ENCODE results near the gene SLC22A12.
"Not testable (repeated sequence)": the region's sequence is repeated elsewhere in the genome, so short reads cannot be mapped to it uniquely, and the experiment has no call there.

The SLC22A12 gene

DNA sequence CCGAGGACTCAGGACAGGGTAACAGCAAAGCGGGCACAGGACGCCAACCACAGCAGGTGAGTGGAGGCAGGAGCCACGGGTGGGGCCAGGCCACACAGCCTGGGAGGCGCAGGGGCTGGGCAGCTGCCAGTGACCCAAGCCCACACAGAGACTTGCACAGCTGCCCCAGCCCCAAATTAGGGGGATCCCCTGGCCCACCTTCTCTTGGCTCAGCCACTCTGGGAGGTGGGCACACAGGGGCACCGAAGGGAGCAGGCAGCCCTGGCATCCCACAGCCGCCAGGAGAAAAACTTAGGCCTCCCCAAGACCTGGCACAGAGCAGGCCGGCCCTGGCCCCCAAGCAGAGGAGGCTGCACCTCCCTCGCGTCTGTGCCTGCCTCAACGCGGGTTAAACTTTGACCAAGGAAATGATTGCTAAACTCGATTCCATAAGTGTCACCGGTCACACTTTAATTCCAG is at the start of gene SLC22A12:
TSS of gene SLC22A12 (plus strand) at position 458 of the 459 bp plus-strand sequence. CDS start 337 bp downstream, outside the sequence.
- DNase-seq = no peak

DNA sequence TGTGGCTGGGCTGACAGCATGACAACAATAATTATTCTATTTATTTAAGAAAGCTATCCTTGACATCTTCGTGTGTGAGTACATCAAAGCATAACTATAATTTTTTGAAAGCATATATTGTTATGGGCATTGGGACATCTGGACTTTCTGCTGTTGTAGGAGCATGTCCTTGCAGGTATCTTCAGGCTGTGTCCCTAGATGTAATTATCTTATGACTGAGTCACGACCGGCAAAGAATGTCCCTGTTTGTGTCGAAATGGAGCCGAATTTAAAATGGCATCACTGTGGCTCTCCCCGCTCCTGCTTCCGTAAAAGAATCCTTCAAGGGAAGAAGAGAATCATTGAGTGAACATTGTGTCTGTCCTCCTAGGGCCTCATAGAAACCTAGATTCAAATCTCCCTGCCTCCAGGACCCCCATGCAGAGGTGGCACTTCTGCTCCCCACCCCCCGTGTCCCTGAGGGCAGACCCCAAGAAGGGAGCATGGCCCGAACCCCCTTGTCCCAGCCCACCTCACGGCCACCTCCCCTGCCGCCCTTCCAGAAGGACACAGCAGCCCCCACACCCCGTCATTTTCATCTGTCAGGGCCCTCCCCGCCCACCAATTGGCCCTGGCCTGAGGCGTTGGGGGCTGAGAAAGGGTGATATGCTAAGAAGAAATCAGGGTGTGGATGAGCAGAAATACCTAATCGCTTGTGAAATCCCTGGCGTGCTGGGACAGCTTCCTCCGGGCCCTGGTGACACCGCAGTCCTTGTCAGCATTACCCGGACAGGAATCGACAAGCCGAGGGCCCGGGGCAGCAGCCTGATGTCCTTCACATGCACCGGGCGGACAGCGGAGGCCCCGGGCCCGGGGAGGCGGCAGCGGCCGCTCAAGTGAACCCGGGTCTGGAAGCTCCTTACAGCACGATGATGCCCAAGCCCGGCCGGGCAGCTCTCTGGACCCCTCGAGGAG is 48.6 kb upstream of the SLC22A12 start:
- no peak for DNase-seq

DNA sequence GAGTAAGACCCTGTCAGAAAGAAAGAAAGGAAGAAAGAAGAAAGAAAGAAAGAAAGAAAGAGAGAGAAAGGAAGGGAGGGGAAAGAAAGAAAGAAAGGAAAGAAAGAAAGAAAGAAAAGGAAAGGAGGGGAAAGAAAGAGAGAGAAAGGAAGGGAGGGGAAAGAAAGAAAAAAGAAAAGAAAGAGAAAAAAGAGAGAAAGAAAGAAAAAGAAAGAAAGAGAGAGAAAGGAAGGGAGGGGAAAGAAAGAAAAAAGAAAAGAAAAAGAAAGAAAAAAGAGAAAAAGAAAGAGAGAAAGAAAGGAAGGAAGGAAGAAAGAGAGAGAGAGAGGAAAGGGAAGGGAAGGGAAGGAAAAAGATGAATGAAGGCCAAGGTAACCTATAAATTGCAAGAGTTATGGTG is 47.2 kb upstream of the SLC22A12 start:
- no peak for DNase-seq

DNA sequence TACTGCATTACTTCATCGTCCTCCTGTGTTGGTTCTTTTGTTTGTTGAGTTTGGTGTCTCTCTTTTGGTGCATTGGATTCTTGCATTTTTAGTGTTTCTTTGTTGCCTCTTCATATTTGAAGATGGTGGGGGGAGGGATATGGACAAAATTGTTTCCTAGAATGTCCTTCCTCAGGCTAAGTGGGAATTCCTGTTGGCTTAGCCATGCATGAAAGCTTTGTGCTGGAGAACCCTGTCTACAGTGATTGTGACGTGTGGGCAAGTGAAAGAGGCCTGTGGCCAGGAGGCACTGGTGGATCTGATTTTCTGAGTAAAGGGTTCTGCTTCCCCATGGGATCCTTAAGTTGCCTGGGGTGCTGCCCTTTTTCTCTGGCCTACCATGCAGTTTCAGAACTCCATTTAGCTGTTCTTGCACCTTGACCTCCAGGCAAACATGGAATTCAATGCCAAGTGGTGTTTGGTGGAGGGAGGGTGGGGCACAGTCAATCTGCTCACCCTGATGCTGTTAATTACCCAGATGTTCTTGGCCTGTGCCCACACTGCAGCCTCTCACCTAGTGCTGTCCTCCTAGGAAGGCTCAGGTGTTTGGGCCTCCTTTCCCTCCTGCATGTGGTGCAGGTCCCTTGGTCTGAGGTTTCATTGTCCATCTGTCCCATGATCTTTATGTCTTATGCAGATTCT is 46.3 kb upstream of the SLC22A12 start:
- no peak for DNase-seq

DNA sequence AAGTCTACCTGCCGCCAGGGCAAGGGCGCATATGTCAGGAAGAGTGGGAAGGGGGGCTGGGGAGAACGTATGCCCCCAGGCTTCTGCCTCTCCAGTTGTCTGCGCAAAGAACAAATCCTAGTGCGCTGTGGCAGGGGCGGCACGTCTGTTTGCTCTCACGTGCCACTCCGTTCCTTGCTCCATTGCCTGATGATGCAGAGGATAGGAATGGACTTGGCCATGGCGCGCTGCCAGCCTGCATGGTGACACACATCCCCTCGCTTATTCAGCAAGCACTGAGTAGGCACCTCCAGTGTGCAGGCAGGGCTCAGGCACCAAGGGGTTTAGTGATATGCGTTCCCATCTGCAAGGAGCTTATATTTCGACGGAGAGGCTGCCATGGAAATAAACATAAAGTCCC is 45.4 kb upstream of the SLC22A12 start:
- no peak for DNase-seq

DNA sequence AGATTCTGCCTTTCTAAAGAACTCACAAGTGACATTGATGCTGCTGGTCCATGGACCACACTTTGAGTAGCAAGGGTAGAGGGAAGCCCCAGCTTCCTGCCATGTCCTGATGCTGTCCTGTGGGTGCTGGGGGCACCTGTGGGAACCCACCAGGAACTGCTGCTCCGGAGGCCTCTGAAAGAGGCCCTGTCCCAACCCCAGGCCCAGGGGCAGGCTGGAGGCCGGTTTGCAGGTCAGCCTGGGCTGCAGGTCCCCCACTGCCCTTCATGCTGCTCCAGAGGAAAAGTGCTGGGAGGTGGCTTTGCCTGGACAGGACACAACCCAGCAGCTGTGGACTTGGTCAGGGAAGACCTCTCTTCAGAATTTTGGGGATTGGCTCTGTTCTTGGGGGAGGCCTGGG is 44.8 kb upstream of the SLC22A12 start:
- no peak for DNase-seq

DNA sequence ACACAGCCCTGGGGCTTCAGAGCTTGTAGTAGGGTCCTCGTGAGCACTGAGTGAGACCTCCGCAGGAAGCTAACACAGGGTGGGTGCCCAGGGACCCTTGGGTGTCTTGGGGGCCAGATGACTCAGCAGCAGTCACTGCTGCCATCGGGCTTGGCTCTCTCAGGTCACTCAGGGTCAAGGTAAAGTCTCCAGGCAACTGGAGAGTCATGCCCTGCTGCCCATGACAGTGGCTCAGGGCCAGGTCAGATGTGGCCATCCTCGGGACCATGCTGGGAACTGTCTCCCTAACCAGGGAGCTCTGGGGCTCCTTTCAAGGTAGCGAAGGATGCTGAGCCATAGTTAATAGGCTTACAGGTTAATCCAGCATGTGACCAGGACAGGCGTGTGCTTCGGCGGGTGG is 44.4 kb upstream of the SLC22A12 start:
- DNase-seq = no peak

DNA sequence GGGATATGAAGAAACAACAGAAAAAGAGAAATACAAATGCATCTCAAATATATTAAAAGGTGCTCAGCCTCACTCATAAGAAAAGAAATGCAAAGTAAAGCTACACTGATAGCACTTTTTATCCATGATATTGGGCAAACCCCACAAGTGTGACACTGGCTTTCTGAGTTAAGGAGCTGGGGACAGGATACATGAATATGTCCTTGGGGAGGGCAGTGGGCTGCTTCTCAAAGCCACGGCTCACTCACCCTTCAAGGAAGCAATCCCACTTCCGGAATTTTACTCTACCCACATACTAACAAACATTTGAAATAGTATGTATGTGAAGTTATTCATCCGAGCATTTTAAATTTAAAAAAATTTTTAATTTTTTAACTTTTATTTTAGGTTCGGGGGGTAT is 41.1 kb upstream of the SLC22A12 start:
- DNase-seq = no peak

DNA sequence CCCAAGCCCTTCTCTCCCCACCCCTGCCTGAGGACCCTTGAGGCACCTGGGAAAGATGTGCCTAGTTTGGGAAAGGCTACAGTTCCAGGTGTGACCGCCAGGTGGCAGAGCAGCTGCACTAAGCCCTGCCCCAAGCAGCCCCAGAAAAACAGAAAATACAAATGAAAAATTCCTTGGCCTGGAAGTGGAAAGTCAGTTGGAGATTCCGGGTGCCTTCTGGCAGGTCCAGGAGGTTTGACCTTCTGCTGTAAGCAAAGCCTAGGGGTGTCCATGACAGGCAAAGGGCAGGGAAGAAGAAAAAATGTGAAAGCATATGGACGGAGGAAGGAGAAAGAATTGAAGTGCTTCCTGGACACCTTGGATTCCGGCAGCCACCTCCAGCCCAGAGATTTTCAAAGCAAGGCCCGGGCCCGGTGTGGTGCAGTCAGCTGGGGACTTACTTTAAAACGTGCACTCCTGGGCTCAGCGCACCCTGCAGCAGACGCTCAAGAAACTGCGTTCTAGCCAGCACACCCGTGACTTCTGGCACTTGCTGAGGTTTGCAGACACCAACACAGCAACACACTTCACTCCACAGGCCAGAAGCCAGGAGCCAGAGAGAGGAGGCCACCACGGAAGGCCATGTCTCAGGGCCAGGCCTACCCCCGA is 37.3 kb upstream of the SLC22A12 start:
- no peak for DNase-seq

DNA sequence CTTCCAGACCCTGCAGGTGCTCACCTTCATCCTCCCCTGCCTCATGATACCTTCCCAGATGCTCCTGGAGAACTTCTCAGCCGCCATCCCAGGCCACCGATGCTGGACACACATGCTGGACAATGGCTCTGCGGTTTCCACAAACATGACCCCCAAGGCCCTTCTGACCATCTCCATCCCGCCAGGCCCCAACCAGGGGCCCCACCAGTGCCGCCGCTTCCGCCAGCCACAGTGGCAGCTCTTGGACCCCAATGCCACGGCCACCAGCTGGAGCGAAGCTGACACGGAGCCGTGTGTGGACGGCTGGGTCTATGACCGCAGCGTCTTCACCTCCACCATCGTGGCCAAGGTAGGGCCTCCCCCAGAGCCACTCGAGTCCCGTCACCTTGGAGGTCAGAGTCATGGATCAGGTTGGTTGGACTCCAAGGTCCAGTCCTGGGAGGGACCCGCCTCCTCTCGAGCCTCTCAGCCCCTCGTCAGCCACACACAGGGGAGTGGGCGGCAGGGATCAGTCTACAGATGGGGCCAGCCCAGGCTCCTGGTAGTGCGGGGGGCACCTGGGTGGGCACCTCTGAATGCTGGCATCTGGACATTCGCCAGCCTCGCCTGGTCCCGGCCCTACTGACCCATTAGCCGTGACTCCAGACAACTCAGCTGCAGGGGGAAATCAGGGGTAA is 34.8 kb upstream of the SLC22A12 start:
- DNase-seq = no peak

DNA sequence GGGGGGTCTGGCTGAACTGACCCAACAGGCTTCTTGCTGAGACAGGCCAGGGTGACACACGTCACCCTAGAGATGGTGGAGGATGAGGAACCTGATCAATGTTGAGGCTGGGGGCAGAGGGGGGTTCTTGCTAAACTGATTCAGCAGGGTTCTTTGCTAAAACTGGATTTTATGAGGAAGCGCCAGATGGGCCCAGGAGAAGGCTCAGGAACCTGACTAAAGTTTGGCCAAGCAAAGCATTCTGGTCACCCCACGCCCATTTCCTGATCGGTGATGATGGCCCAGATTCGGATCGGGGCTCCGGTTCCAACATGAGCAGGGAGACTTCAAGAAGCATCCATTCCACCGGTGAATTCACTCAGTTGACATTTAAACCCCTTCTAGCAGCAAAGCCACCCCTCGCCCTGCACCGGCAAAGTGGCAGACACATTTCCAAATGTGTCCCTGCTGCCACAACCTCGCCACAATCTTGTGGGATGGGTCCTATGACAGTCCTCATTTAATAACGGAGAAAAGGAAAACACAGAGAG is 34.2 kb upstream of the SLC22A12 start:
- DNase-seq = no peak

DNA sequence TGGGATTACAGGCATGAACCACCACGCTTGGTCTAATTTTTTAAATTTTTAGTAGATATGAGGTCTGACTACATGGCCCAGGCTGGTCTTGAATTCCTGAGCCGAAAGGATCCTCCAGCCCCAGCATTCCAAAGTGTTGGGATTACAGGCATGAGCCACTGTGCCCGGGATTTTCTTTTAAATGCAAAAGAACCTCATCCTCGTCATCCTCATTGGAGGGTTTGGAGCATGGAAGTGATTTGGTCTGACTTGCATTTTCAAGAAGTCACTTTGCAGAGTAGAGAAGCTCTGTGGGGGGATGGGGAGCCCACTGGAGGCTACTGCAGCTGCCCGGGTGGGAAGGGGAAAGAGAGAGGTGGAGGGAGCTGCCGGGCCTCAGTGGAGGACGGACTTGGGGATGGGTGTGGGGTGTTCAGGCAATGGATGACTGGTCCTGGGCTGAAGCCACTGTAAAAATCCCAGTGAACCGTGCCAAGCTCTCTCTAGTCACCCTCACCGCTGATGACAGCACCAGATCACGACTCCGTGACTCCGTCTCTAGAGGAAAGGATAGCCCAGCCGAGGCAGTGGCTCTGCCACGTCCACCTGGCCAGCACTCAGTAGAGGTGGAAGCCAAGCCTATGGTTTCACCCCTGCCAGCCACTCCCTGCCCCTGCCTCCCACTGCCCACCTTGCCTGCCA is 32.8 kb upstream of the SLC22A12 start:
- no peak for DNase-seq

DNA sequence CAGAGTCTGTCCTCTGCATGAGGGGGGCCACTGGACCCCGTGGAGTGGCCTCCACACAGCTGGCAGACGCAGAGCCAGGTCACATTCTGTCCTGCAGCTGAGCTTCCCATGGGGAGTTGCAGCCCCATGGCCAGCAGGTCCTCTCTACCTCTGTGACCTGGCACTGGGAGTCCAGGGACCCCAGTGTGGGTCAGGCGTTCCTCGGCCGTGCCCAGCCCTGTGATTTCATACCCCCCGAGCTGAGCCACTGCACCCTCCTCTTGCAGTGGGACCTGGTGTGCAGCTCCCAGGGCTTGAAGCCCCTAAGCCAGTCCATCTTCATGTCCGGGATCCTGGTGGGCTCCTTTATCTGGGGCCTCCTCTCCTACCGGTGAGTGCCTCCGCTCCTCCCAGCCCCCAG is 32.2 kb upstream of the SLC22A12 start:
- DNase-seq = no peak

DNA sequence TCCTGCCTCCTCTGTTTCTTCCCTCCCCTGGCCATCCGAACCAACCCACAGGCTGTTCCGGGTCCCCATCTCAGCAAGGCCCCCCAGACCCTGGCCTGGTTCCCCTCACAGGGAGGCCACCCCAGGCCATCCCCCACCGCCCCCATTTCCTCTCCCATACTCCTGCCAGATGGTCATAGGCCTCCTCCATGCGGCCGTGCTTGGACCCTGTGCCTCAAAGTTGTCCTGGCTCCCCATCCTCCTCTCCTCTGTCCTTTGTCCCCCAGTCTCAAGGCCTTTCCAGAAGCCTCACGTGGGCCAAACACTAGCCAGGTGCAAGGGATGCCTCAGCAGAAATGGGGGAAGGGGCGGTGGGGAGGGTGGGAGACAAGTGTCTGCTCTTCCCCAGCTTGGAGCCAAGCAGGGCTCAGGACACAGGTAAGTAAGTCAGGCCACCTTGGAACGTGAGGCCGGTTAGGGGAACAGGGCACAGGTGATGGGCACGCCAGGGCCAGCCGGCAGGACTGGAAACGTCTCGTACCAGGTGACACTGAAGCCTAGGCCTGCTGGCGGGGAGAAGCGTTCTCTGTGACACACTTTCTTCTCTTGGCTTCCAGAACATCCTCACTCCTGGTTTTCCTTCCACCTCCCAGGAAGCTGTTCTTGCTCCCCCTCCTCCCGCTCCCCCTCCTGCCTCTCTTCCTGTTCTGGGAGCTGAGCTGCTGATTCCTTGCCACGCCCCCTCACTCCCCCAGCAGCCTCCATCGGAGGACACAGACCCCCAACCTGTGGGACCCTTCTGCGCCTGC is 31.5 kb upstream of the SLC22A12 start:
- DNase-seq = no peak

DNA sequence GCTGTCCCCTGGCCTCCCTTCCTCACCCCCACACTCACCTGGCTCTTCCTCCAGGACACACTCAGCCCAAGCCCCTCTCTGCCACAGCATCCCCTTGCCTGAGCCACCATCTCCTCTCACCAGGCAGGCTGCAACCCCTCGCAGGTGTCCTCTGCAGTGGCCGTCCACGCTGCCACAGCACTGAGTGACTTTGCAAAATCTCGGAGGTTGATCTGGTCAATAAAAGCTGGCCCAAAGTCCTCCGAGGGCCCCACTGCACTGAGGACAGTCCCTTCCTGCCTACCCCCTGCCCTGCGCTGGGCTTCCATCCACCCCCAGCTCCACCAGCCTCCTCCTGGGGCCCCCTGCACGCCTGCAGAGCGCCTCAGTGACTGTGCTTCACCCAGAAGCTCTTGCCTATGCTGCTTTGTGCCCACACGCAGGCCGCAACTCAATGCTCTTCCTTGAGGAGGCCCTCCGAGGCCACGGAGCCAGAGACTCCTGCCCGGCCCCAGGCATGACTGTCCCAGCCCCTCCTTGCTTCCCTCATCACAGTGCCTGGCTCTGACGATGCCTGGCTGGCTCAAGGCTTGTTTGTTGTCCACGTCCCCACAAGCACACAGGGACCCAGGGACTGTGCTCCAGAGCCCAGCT is 30.8 kb upstream of the SLC22A12 start:
- no peak for DNase-seq

DNA sequence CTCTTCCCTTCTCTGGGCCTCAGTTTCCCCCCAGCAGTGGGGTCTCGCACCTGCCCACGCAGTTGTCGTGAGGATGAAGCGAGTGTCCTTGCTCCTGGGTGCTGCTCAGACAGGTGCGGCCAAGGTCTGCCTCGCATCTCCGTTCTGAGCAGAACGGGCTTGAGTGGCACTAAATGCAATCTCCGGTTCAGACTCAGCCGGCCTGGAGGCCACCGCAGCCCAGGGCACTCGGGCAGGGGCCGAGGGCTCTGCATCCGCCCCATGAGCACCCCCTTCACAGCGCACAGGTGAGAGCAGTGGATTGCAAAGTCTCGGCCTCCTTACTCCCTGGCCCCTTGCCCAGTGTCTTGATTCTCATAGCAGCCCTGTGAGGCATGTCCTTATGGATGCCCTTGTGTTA is 30.1 kb upstream of the SLC22A12 start:
- no peak for DNase-seq

DNA sequence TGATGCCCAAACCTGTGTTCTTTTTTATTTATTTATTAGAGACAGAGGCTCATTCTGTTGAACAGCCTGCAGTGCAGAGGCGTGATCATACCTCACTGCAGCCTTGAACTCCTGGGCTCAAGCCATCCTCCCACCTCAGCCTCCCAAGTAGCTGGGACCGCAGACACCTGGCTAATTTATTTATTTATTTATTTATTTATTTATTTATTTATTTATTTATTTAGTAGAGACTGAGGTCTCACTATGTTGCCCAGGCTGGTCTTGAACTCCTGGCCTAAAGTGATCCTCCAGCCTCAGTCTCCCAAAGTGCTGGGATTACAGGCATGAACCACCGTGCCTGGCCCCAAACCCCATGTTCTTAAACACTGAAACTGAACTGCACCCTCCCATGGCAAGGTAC is 29.6 kb upstream of the SLC22A12 start:
- DNase-seq = not testable (repeated sequence)

DNA sequence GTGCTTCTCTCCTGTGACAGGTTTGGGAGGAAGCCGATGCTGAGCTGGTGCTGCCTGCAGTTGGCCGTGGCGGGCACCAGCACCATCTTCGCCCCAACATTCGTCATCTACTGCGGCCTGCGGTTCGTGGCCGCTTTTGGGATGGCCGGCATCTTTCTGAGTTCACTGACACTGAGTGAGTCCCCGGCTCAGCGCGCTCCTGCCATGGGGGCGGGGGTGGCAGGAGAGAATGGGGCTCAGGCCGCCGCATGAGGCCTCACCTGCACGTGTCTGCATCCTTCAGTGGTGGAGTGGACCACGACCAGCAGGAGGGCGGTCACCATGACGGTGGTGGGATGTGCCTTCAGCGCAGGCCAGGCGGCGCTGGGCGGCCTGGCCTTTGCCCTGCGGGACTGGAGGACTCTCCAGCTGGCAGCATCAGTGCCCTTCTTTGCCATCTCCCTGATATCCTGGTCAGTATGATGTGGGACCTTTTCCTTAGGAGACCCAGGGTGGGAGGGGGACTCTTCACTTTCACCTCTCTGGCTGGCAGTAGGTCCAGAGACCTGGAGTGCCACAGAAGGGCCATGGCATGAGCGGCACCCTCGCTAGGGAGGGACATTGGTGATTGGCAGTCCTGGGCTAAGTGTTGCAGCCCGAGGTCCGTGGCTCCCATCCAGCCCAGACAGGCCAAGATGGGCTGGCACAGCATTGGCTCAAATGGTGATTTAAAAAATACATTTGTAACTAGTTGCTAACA is 28.9 kb upstream of the SLC22A12 start:
- DNase-seq = no peak

DNA sequence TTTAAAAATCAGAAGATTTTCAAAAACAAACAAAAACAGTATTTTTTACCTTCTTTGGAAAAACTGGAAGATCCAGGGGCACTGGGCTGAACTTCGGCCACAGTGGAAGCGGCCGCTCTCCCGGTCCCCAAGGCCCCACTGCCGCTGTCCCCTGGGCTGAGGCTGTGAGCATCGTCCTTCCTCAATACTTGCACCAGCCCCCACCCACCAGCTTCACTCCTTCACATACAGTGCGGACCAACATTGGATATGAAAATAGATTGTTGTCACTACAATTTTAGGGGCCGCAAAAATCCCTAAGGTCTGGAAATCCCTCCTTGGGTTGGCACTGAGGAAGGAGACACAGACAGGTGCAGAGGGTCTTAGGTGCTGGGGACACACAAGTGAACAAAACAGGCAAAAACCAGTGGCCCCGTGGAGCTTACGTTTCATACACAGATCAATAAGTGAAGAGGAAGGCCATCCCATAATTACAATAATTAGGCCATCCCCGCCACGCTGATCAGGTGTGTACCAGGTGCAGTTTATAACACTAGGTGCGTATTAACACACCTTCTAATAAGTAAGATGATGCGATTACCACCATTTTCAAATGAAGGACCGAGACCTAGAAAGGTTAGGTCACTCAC is 28.2 kb upstream of the SLC22A12 start:
- no peak for DNase-seq

DNA sequence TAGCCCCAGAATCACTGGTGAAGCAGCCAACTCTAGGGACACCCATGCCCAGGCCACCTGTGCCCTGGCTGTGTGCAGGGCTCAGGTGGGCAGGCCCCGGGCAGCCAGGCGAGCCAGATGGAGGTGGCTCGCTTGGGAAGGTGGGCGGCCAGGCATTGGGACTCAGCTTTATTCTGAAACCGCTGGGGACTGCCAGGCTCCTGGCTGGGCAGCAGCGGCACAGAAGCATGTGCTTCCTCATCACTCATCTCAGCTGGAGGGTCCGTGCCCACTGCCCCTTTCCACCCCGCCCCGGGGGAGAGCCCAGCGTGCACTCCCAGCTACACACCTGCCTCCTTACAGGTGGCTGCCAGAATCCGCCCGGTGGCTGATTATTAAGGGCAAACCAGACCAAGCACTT is 27.1 kb upstream of the SLC22A12 start:
- no peak for DNase-seq
